Fibroblast of upper back skin (primary cell): Measurements from ENCODE around the gene ARHGEF17.
A peak's percentile ranks its signal among the peaks of the same experiment; 100 is the strongest.

Experiments
- DNase-seq: peaks from one replicate; pipeline ENCODE4 v3.0.0-alpha.2; 2013

Gene ARHGEF17

DNA sequence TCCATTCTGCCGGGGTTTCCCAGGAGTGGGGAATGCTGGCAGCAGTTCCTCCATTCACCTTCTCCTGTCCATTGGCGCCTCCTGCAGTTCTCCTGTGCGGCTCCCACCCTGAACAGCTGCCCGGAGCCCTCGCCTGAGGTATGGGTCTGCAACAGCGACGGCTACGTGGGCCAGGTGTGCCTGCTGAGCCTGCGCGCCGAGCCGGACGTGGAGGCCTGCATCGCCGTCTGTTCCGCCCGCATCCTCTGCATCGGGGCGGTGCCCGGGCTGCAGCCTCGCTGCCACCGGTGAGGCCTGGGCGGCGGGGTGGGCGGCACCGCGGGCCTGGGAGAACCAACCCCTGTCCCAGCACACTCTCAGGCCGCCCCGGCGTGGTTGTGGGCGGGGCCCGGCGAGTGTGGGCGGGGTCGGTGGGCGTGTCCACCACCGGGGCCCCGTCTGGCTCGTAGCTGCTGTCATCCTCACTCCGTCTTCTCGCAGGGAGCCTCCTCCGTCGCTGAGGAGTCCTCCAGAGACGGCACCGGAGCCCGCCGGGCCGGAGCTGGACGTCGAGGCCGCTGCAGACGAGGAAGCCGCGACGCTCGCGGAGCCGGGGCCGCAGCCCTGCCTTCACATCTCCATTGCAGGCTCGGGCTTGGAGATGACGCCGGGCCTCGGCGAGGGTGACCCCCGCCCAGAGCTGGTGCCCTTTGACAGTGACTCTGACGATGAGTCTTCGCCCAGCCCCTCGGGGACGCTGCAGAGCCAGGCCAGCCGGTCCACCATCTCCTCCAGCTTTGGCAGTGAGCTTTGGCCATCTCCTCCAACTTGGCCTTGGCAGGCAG, 54.1 kb downstream of the ARHGEF17 start:
- no peak for DNase-seq

DNA sequence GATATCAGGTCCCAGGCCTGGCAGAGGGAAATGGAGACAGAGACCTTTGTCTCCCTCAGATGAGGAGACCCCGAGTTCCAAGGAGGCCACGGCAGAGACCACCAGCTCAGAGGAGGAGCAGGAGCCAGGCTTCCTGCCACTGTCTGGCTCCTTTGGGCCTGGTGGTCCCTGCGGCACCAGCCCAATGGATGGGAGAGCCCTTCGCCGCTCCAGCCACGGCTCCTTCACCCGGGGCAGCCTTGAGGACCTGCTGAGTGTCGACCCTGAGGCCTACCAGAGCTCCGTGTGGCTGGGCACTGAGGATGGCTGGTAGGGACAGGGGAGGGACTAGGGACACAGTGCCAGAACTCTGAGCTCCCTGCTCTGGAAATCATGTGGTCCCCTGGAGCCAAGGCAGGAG, 55.1 kb downstream of the ARHGEF17 start:
- DNase-seq = no peak

DNA sequence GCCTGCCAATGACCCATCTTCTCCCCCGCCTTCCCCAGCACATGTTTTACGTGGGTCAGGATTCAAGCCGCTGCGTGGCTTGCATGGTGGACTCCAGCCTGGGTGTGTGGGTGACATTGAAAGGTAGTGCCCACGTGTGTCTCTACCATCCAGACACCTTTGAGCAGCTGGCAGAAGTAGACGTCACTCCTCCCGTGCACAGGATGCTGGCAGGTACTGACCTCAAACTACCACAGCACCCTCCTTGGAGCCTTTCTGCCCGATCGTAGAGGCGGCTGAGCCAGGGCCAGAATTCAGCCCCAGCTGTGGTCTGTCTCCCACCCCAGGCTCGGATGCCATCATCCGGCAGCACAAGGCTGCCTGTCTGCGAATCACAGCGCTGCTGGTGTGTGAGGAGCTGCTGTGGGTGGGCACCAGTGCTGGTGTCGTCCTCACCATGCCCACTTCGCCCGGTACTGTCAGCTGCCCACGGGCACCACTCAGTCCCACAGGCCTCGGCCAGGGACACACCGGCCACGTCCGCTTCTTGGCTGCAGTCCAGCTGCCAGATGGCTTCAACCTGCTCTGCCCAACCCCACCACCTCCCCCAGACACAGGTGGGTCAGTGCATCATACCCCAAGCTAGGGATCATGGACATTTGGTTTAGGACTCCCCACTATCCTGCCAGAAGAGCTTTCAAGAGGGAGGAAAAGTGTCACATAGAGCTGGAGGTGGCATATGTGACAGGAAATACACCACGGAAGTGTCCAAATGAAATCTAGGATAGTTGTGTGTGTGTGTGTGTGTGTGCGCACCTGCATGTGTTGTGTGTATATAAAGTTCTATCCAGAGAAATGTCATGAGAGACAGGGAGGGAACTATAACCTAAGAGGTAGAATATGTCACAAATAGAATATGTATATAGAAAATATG, 57.5 kb downstream of the ARHGEF17 start:
- no peak for DNase-seq

DNA sequence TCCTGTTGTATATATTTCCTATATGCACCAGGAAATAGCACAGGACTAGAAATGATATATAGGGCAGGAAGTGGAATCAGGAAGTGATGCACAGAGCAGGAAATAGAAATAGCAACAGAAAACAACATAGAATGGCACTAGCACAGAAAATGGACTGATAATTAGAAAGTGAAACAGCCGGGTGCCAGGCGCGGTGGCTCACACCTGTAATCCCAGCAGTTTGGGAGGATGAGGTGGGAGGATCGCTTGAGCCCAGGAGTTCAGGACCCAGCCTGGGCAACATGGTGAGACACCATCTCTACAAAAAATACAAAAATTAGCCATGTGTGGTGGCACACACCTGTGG, 58.2 kb downstream of the ARHGEF17 start:
- DNase-seq = no peak

DNA sequence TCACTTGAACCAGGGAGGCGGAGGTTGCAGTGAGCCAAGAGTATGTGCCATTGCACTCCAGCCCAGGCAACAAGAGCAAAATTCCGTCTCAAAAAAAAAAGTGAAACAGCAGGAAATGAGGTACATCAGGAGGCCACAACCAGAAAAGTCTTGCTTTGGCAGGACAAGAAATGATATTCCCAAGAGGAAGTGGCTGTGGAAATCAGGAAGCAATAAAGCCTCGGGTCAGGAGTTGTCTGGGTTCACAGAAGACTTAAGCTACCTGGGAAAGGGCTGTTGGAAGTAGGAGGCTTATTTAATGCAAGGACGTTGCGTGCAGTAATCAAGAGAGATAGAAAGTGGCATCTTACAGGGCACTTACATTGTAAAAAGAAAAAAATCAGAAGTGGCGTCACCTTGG, 58.9 kb downstream of the ARHGEF17 start:
- no peak for DNase-seq

DNA sequence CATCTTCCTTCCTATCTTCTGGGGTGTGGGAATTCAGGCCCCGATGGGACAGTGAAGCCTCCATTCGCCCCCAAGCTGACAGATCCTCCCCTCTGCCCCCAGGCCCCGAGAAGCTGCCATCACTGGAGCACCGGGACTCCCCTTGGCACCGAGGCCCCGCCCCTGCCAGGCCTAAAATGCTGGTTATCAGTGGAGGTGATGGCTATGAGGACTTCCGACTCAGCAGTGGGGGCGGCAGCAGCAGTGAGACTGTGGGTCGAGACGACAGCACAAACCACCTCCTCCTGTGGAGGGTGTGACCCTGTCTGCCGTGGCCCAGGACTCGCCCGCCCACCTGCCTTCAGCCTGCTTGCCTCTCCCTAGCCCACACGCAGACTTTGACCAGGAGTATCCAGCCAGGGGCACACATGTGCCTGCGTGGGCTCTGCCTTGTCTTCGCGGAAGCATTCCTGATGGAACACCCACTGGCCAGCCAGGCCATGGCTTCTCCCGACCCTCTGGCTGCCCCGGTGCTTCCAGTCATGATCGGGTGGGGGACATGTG, 59.5 kb downstream of the ARHGEF17 start:
- no peak for DNase-seq

DNA sequence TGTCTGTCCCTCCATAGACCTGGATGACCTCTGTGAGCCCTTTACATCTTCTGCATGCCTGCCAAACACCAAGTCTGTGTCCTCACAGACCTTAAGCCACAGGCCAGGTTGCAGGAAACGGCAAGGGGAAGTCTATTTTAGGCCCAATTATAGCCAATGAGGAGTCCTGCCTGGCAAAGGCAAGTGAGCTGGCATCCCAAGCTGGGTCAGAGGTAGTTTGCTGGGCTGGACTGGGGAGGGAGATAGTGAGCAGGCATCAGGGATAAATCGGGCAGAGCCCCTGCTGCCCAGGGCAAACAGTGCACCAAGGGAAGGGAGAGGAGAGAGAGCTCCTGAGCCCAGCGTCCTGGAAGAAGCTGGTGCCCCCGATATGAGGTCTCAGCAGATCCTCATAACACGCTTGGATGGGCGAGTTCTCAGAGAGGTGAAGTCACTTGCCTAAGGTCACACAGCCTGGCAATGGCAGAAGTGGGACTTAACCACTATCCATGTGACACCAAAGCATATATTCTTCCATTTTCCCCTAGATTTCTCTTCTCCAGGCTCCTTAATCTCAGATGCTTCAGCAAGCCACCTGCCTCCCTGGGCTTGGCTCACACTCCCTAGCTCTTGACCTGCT, 64.4 kb downstream of the ARHGEF17 start:
- DNase-seq = no peak

DNA sequence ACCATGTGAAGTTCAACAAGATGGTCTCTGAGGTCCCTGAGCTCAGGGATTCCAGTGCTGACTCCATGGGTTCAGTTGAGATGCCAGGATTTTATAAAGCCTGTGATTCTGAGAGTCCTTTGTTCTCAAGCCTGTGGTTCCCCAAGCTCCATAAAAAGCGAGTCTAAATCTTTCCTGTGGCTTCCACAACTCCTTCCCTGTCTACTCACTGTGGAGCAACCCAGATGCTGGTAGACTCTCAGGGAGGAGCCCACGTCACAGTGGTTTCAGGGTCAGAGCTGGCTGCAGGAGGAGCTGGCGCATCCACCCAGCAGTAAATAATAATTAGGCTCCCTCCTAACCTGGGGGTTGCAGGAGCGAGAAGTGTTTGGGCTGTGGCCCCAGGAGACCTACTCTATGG, 66.1 kb downstream of the ARHGEF17 start:
- DNase-seq = no peak

DNA sequence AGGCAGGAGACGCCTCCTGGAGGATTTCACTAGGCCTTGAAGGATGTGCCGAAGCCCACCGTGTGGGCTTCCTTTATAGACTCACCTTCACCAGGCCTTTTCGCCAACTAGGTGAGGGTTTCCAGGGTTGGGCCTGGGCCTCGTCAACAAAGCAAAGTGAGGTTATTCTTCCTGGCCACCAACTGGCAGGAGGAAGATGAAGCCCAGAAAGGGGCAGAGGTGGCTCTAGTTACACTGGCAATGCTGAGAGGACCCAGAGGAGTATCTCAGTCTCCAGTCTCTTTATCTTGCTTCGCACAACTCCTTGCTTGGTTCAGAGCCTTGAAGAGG, 67.7 kb downstream of the ARHGEF17 start:
- DNase-seq = no peak

DNA sequence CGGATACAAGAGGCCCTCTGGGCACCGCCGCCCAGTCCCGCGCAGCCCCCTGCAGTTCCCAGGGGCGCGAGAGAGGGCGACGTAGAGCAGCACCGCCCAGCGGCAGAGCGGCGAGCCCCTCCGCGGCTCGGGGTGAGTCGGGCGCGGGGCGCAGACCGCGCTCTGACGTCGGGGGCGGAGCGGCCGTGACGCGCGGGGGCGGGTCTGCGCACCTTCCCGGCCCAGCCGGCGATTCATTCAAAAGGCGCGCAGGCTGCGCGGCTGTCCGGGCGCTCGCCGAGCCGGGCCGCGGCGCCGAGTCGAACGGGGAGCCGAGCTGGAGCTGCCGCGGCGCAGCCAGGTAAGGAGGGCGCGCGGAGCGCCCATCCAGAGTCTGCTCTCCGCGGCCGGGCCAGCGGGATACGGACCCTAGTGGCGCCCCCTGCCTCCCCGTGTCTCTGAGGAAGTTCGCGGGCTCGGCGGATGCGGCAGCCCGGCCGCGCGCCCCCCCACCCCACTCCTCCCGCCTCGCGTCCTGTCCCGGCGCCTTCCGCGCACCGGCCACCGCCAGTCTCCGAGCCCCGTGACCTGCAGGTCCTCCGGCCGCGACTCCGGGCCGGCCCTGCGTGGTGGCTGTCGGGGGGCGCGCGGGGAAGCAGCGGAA, 68.2 kb downstream of the ARHGEF17 start, which contains the start of gene RELT:
Gene RELT (plus strand): TSS at position 240 of the 643 bp plus-strand sequence. CDS start 12,738 bp downstream, outside the sequence.
- DNase-seq = peak; percentile 89

DNA sequence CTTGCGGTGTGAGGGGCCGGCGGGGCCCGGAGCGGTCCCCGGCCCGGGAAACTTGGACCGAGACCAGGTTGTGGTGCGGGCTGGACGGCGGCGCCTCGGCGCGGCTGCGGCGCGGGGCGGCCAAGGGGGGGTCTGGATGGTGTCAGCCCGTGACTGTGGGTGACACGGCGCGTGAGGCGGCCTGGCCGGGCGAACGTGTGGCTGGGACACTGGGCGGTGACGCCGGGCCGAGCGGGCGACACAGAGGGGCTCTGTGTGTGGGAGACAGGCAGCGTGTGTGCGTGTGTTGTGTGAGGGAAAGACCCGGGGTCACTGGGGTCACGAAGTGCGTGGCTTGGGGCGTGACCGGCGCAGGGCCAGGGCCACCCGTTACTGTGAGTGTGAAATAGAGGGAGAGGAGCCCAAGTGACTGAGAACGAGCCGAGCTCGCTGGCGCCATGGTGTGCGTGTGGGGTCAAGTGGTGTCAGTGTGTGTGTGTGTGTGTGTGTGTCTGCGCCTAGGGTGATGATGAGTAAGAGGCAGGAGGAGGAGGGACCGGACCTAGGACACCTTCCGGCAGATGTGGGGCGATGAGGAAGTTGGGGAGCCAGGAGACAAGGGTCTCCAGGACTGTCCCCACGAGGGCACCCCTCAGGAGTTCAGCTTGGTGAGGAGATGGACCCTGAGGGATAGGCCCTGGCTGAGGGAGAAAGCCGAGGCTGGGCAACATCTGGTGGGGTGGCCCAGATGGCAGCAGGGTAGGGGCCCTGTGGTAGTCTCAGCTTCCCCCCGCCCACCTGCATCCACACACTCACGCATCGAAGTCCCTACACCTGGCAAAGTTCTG, 68.9 kb downstream of the ARHGEF17 start:
- peak; percentile 69 for DNase-seq

DNA sequence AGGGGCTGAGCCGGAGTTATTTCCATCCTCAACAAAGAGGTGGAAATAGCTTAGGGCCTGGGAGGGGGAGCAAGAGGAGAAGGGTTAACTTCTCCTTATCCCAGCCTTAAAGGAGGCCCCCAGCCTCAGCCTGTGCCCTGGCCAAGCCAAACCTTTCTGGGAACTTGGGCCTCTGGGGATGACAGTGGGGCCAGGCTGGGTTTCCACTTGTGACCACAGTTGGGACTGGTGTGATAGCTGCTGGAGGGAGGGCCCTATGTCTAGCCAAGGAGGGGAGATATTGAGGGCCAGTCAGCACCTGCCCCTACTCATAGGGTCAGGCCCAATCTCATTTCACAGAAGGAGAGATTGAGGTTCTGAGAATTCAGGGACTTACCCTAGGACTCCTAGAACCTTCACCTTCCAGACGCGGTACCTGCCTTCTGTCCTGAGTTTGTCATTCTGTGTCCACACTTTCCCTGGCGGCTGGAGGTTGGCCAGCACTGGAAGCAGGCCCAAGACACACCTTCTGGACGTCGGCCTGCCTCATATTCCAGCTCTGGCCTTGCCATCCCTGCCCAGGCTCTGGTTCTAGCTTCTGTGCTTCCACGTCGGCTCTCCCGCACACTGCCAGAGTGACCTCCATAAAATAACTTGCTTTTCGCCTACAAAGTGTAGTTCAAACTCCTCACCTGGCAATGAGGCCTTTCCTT, 71.3 kb downstream of the ARHGEF17 start:
- DNase-seq = no peak

DNA sequence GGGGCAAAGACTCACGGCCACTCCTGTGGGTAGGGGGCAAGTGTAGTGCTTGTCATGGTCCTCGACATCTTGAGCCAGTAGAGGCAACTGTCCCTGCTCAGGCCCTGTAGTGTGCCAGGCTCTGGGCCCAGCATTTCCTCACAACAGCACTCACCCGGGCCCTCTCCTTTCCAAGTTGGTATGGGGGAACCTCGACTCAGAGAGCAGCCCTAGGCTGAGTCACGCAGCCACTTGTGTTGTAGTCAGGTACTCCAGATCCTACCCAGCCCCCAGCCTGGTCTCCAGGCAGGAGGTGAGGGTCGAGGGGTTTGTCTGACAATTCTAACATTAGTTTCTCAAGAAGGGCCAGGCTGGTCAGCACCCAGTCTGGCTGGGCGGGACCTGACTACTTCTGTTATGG, 72.3 kb downstream of the ARHGEF17 start:
- no peak for DNase-seq

DNA sequence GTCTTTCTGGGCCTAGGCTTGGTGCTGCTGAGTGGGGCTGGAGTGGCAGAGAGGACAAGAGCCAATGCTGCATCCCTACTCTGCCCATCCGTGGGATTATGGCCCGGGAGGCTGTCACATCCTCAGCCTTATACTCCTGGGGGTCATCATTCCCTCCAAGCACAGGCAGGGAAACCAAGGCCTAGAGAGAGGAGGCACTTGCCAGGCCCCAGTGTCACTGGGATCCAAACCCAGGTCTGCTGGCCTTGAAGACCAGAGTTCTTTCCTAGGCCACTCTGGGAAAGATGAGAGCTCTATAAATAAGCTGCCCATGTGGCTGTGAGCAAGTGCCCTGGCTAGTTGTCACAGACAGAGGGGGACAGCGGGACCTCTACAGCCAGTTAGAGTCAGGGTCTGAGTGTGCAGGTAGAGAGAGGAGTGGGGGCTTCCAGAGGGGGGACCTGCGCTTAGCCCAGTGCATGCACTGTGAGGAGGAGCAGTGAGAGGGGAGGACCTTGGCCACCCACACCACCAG, 72.9 kb downstream of the ARHGEF17 start:
- DNase-seq = no peak

DNA sequence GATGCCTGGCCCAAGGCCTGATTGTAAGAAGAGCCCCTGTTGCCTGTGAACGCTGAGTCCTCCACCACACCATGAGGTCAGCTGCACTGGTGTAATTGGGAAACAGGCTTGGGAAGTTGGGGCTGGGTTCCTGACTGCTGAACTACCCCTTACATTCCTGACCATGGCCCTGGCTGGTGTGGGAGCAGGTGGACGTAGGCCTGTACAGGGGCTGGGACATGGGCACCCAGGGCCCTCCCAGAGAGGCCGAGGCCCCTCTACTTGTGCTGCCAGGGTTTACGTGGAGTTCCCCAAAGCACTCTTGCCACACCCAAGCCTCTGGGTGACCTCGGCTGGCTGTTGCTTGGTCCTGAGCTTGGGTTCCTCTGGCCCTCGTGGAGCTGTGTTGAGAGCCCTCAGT, 73.5 kb downstream of the ARHGEF17 start:
- DNase-seq = no peak

DNA sequence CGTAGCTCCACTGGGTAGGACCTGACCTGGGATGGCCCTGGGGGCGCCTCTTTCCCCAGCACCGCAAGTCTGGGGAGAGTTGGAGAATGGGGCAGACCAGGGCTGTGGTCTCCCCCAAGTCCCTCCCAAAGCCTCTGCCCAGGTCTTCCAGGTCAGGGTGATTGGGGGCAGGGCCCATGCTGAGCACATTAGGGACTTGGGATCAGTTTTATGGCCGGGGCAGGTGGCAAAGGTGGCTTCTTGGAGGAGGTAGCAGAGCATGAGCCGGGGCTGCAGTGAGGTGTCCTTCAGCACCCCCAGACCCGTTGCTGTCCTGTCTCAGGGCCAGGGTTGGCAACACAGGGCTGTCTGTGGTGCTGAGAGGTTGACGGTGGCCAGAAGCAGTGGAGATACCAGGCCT, 74.1 kb downstream of the ARHGEF17 start:
- DNase-seq = no peak

DNA sequence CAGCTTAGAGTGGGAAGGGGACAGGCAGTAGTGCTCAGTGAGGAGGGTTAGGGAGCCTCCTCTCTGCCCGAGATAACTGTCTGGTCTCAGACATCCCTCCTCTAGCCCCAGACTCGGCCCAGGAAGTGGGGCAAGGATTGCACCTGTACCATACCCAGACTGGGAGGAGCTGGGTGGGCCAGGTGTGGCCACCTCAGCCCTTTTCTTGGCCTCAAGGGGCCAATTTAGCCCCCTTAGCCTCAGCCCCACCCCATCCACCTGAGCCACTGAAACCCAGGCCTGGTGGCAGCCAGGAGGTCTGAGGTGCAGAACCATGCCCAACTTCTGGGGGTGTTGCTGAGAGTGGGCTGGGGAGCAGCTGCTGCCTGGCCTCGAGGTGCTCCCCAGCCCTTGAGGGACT, 74.7 kb downstream of the ARHGEF17 start:
- no peak for DNase-seq

DNA sequence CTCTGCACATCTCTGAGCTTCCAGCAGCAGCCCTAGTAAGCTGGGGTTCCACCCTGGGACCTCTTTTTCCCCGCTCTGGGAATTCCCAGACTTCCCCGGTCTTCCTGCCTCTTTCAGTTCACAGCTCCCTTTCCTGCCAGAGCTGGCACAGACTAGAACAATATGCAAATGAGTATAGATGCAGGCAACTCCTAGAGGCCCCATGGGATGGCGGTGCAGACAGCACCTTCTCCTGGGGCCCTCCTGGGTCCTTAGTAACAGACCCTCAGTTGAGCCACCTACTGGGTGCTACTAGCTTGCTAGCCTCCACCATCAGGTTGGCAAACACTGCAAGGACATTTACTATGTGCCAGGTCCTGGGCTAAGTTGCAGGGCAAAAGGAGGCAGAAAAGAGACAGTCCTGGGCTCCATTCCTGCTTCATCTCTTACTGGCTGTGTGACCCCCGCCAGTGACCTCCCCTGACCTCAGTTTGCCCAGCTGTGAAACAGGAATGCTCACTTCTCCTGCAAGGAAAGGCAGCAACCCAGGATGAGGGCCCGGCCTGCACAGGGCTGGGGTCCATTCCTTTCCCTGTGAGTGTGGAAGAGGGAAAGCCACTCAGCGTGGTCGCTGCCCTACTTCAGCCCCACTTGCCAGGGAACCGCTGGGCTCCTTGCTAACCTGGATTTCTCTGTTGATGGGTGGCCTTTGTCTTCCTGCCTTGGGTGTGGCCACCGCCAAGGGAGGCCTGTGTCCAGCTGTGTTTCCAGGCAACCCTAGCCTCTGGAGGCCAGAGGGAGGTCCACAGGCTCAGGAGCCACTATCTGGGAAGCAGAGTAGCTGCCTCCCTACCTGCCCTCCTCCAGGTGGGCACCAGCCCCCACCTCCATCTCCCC, 75.4 kb downstream of the ARHGEF17 start:
- DNase-seq = no peak

DNA sequence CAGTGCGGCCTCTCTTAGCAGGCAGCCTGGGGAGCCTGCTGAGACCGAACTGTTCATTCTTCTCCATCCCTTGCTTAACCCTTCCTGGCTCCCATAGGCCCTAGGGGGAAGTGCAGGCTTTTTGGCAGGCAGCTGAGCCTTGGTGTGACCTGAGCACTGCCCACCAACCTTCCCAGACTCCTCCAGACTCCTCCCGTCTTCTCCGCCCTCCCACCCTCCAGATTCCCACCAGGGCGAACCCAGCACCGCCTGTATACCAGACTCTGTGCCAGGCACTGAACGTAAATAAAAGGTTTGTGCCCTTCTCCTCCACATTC, 76.0 kb downstream of the ARHGEF17 start:
- no peak for DNase-seq

DNA sequence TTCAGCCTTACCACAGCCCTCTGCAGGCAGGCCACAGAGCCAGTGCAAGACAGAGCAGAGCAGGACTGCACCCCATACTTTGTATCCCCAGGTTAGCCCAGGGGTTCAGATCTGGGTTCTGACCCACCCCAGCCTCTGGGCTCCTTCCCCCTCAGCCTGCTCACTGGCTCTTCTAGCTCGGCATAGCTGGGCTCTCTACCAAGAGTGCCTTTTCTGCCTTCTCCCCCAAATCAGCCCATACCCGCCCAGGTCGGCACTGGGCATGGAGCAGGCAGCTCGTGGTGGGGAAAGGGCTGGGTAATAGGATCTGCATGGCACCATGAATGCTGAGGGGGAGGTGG, 76.4 kb downstream of the ARHGEF17 start:
- DNase-seq = no peak
